ENCODE data around the gene NUMA1.

The NUMA1 gene

GRCh38 chr11:72080326-72081183 lies at the start of gene NUMA1, which contains the start of gene LRRC51:
Gene NUMA1 (minus strand): TSS chr11:72080542. CDS start chr11:72035943, 44,599 bp downstream.
Gene LRRC51 (plus strand): TSS chr11:72080850. CDS start chr11:72089084, 8,234 bp downstream.
- peak; percentile 100 for DNase-seq (ENCODE audit: low spot score)

GRCh38 chr11:72129381-72129780 lies 49.0 kb upstream of the NUMA1 start:
- DNase-seq (ENCODE audit: low spot score), result no peak

- no peak for DNase-seq (ENCODE audit: low spot score)
Measured at GRCh38 chr11:72127923-72128322, 47.6 kb upstream of the NUMA1 start.

GRCh38 chr11:72125956-72126355 lies 45.6 kb upstream of the NUMA1 start:
- DNase-seq (ENCODE audit: low spot score), result no peak

GRCh38 chr11:72124046-72124445 lies 43.7 kb upstream of the NUMA1 start:
- DNase-seq (ENCODE audit: low spot score), result no peak

- DNase-seq (ENCODE audit: low spot score), result no peak
Measured at GRCh38 chr11:72123117-72123653, 42.8 kb upstream of the NUMA1 start.

GRCh38 chr11:72122607-72123006 lies 42.3 kb upstream of the NUMA1 start:
- DNase-seq (ENCODE audit: low spot score), result no peak

GRCh38 chr11:72120930-72121329 lies 40.6 kb upstream of the NUMA1 start:
- DNase-seq (ENCODE audit: low spot score), result no peak

GRCh38 chr11:72119198-72119597 lies 38.9 kb upstream of the NUMA1 start:
- DNase-seq (ENCODE audit: low spot score), result no peak

GRCh38 chr11:72116019-72116755 lies 35.8 kb upstream of the NUMA1 start:
- DNase-seq (ENCODE audit: low spot score), result no peak

GRCh38 chr11:72114570-72114969 lies 34.2 kb upstream of the NUMA1 start:
- DNase-seq (ENCODE audit: low spot score), result no peak

- DNase-seq (ENCODE audit: low spot score), result no peak
Measured at GRCh38 chr11:72112978-72113808, 32.9 kb upstream of the NUMA1 start.

- peak; percentile 98 for DNase-seq (ENCODE audit: low spot score)
Measured at GRCh38 chr11:72112143-72112977, 32.0 kb upstream of the NUMA1 start, which contains the start of gene ANAPC15. Gene ANAPC15 (minus strand): TSS chr11:72112695. CDS start chr11:72111276, 1,419 bp downstream.

- no peak for DNase-seq (ENCODE audit: low spot score)
Measured at GRCh38 chr11:72111300-72112142, 31.2 kb upstream of the NUMA1 start.

GRCh38 chr11:72105888-72106287 lies 25.5 kb upstream of the NUMA1 start, which contains the start of gene TOMT:
Gene TOMT (plus strand): TSS chr11:72105924. CDS start chr11:72105952, 28 bp downstream.
- DNase-seq (ENCODE audit: low spot score), result no peak

GRCh38 chr11:72103754-72104167 lies 23.4 kb upstream of the NUMA1 start:
- DNase-seq (ENCODE audit: low spot score), result no peak

- peak; percentile 98 for DNase-seq (ENCODE audit: low spot score)
Measured at GRCh38 chr11:72102946-72103753, 22.8 kb upstream of the NUMA1 start, which contains the start of gene LAMTOR1. Gene LAMTOR1 (minus strand): TSS chr11:72103297. CDS start chr11:72103224, 73 bp downstream.

- no peak for DNase-seq (ENCODE audit: low spot score)
Measured at GRCh38 chr11:72102631-72102945, 22.2 kb upstream of the NUMA1 start.

GRCh38 chr11:72102162-72102561 lies 21.8 kb upstream of the NUMA1 start:
- DNase-seq (ENCODE audit: low spot score), result no peak
